RPMI7951 (cell line): ENCODE results near the gene CDK15. TPM values are rescaled to one million over a fixed set of nuclear protein-coding genes. Genes with fewer than 3 reads are reported as not detected.
"Not testable (repeated sequence)": the region's sequence is repeated elsewhere in the genome, so short reads cannot be mapped to it uniquely, and the experiment has no call there.

Experiments
- DNase-seq: peaks from one replicate; pipeline ENCODE4 v3.0.0-alpha.2; 2012; ENCODE audit warnings: low read depth
- total RNA-seq: library from RNA; depleted of rRNA; stranded (reverse); fragments of >200 nt; shearing (Covaris generic); gene quantifications from 2 replicates; pipeline ENCODE4 v1.2.3, GENCODE V29; 2014

CDK15 gene
- total RNA-seq, 1 experiment from 2014 or later = 67.0 TPM

DNA sequence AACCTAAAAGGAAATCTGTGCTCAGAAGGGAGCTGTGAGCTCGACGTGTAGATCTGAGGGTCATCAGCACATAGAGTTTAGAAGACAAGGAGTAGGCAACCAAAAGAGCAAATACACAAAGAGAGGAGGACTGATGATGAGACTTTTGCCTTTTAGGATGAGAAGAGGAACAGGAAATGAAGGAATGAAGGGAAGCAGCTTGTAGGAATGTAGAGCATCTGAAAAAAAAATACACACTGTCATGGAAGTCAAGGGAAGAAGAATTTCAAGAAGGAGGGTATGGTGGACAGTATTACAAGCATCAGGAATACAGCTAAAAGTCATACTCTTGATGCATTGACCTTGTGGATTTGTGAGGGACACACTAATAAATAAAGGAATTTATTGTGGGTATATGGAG is 21.9 kb downstream of the CDK15 start:
- no peak for DNase-seq

- DNase-seq = no peak
Observed at GRCh38 chr2:201830666-201831065, 24.3 kb downstream of the CDK15 start.

GRCh38 chr2:201831469-201831868 is 25.1 kb downstream of the CDK15 start:
- peak; percentile 75 for DNase-seq

- peak; percentile 27 for DNase-seq
Observed at GRCh38 chr2:201833781-201834180, 27.4 kb downstream of the CDK15 start.

- DNase-seq = no peak
Observed at GRCh38 chr2:201835066-201835465, 28.7 kb downstream of the CDK15 start.

DNA sequence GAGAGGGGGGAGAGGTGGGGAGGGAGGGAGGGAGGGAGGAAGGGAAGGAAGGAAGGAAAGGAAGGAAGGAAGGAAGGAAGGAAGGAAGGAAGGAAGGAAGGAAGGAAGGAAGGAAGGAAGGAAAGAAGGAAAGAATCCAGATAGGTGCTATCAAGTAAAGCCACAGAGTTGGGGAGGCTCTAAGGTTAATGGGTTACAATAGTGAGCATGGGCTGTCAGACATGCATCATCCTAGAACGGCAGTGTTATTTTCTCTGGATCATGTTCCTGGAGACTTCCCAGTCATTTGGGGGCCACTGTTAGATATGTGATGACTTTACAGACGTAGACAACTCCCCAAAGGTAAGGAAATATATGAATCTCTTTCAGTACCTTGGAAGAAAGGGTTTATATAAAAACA is 31.1 kb downstream of the CDK15 start:
- no peak for DNase-seq

DNA sequence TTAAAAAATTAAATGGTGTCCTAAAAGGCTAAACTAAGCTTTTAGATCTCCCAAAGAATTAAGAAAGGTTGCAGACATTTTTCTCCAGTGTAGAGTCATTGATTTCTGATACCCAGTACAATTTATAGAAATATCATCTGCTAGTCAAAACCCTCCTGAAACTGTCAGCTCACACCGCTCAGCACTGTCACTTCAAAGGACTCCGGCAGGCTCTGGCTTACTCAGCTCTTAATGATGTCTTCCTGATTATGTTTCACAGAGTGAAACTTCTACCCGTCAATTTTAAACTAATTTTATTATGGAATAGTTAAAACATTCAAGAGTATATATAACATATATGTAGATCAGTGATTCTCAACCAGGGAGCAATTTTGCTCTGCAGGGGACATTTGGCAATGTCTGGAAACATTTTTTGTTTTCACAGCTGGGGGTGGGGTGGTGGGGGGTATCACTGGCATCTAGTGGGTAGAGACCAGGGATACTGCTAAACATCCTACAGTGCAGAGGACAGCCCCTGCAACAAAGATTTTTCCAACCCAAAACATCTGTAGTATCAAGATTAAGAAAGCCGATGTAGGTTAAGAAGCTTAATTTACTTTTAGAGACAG is 31.6 kb downstream of the CDK15 start:
- no peak for DNase-seq

- no peak for DNase-seq
Observed at GRCh38 chr2:201839727-201840126, 33.4 kb downstream of the CDK15 start.

DNA sequence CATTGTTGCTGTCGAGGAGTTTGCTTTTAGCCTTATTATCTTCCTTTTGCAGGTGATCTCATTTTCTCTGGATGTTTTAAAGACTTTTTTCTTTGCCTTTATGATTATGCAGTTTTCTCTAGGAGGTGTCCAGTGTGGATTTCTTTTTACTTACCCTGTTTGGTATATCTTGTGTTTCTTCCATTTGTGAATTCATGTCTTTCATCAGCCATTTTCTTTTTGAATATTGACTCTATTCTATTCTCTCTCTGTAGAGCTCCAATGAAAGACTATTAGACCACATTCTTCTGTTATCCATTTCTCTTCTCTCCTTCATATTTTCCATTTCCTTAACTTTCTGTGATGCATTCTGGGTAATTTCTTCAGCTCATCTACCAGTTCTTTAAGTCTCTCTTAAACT is 34.4 kb downstream of the CDK15 start:
- no peak for DNase-seq

- DNase-seq = no peak
Observed at GRCh38 chr2:201842131-201842860, 36.0 kb downstream of the CDK15 start.

DNA sequence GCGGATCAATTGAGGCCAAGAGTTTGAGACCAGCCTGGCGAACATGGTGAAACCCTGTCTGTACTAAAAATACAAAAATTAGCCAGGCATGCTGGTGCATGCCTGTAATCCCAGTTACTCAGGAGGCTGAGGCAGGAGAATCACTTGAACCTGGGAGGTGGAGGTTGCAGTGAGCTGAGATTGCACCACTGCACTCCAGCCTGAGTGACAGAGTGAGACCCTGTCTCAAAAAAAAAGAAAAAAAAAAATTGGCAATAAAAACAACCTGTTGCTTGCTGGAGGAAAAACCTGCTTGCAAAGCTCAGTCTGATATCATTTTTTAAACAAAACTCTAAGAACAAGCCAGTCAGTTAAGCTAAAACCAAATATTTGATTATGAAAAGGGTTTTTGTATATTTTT is 38.6 kb downstream of the CDK15 start:
- DNase-seq = not testable (repeated sequence)

- DNase-seq = no peak
Observed at GRCh38 chr2:201847481-201847880, 41.1 kb downstream of the CDK15 start.

GRCh38 chr2:201852462-201852861 is 46.1 kb downstream of the CDK15 start:
- peak; percentile 20 for DNase-seq

- peak; percentile 42 for DNase-seq
Observed at GRCh38 chr2:201852878-201853415, 46.6 kb downstream of the CDK15 start.

- peak; percentile 97 for DNase-seq
Observed at GRCh38 chr2:201854221-201854801, 48.0 kb downstream of the CDK15 start.

DNA sequence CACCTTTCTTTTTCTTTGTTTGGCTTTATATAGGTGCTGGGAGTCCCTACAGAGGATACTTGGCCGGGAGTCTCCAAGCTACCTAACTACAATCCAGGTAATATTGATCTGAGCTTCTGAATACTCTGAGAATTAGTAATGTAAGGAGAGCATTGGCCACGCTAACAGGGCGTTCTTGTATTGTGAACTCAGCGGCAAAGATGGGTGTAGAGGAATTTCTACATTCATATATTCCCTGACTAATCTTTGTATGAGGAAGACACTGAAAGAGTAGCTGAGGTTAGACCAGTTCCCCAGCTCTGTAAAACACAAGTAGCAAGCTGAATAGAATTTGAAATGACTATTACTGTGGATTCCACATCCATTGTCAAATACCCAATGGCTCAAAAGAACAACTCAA is 48.5 kb downstream of the CDK15 start:
- peak; percentile 53 for DNase-seq

GRCh38 chr2:201855356-201855755 is 49.0 kb downstream of the CDK15 start:
- peak; percentile 18 for DNase-seq

DNA sequence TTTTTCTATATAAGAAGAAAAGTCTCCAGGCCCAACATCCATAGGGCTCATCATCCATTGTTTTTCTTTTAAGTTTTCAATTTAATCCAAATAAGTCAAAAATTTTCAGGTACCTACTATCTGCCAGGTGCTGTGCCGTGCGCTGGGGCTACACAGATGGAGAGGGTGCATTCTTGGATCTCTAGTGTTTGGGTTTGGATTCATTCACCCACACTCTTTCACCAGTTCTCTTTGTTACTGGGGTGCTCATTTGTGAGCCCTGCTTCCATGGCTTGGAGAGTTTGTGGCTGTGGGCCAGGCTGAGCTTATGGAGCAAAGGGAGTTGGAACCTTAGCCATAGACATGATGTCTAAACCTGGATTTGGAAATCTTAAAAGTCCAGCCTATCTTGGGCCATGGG is 51.0 kb downstream of the CDK15 start:
- no peak for DNase-seq

DNA sequence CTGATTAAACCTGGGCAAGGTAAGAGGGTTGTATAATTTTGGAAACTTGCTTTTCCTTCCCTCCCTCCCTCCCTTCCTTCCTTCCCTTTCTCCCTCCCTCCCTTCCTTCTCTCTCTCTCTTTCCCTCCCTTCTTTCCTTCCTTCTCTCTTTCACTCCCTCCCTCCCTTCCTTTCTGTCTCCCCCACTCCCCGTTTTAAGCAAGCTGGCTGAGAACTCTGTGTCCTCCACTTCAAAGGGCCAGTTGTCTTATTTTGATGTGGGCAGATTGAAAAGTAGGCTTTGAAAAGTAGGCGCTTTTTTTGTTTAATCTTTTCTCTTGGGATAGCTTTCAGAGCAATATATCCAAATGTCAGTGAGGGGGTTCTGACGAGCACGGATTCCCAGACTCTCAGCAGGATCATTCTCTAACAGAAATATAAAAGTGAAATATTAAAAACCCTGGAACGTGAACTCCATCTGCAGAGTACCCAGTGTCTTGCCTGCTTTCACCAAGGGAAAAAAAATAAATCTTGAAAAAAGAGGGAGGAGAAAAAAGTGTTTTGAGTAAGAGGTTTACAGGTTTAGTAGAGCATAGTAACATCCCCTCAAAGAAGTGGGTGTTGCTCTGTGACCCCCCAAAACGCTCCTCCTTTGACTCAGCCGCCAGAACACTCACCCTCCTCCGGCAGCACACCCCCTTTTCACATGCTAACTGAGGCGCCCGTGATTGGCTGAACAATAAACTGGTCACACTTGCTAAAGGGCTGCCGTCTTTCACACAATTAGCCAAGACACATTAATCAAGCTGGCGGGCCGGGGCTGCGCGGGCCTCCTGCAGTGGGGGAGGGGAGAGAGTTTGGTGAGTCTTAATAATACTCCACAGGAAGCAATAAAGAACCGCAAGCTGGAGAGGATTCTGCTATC is 52.2 kb downstream of the CDK15 start:
- peak; percentile 86 for DNase-seq

GRCh38 chr2:201859949-201860348 is 53.6 kb downstream of the CDK15 start:
- peak; percentile 87 for DNase-seq

DNA sequence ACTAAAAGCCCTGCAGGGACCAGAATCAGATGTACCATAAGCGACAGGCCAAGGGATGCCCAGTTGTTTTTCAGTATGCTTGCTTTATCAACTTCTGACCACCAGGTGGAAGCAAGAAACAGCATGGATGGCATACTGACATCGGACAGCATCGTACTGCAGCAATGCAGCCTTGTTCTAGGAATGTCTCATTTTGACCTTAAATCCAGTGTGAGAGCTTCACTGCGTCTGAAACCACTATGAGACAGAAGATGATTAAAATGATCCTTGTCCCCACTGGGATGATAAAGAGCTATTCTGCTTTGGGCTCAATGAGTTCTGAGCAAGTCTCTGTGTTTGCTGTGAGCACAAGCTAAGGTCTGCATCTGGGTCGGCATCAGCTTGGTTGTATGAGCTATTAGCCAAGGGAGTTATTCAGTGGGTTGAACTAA is 54.3 kb downstream of the CDK15 start:
- peak; percentile 87 for DNase-seq

DNA sequence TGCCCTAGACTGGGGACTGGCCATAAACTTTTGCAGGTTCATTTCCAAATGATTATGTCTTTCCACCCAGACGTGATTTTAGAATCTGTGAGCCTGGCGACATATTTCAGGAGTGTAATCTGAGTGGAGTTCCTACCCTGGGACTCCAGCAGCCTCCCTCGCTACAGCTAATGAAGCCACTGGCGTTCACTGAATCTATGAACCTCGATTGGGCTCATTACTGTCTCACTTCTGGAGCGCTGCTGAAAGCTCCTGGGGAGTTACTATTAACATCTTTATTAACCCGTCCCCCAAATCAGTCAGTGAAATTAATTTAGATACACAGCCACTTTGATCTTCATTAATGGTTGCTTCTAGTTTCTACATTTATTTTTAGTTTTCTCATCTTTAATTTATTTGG is 56.5 kb downstream of the CDK15 start:
- DNase-seq = no peak
